ENCODE results near the gene SPOCD1.

Gene SPOCD1

GRCh38 chr1:31763671-31764311 lies 52.0 kb downstream of the SPOCD1 start:
- H3K4me1 ChIP-seq (ENCODE audit: control insufficient read depth in 1 of 2, insufficient read depth in 1 of 2, low read depth in 1 of 2, low read length in 1 of 2), result peaks cover 17 to 25% of the 10 kb centered on the region in 2 experiments
- H3K36me3 ChIP-seq, result no peaks in the 10 kb centered on the region
- H3K27ac ChIP-seq, result no peak overlapping the region
- TF ChIP-seq CTCF (IDR thresholded peaks at IDR 0.05), result no peak
- no peaks in the 10 kb centered on the region for H3K9me3 ChIP-seq
- peaks cover 100% of the 10 kb centered on the region for H3K27me3 ChIP-seq
- H3K4me3 ChIP-seq (ENCODE audit: low read depth in 1 of 2, low read length in 1 of 2), result peak overlapping the region in 1 of 2 experiments; percentile 40

- H3K27ac ChIP-seq, result no peak overlapping the region
- TF ChIP-seq CTCF (IDR thresholded peaks at IDR 0.05), result no peak
- peaks cover 100% of the 10 kb centered on the region for H3K27me3 ChIP-seq
- no peaks in the 10 kb centered on the region for H3K9me3 ChIP-seq
- peak overlapping the region in 1 of 2 experiments; percentile 40 for H3K4me3 ChIP-seq (ENCODE audit: low read depth in 1 of 2, low read length in 1 of 2)
- peaks cover 17 to 25% of the 10 kb centered on the region in 2 experiments for H3K4me1 ChIP-seq (ENCODE audit: control insufficient read depth in 1 of 2, insufficient read depth in 1 of 2, low read depth in 1 of 2, low read length in 1 of 2)
- H3K36me3 ChIP-seq, result no peaks in the 10 kb centered on the region
Measured at GRCh38 chr1:31762726-31763670, 52.8 kb downstream of the SPOCD1 start.

- H3K4me3 ChIP-seq (ENCODE audit: low read depth in 1 of 2, low read length in 1 of 2), result peak overlapping the region in 1 of 2 experiments; percentile 10
- H3K9me3 ChIP-seq, result no peaks in the 10 kb centered on the region
- peaks cover 17 to 25% of the 10 kb centered on the region in 2 experiments for H3K4me1 ChIP-seq (ENCODE audit: control insufficient read depth in 1 of 2, insufficient read depth in 1 of 2, low read depth in 1 of 2, low read length in 1 of 2)
- no peak for TF ChIP-seq CTCF (IDR thresholded peaks at IDR 0.05)
- H3K27ac ChIP-seq, result no peak overlapping the region
- peaks cover 95% of the 10 kb centered on the region for H3K27me3 ChIP-seq
- no peaks in the 10 kb centered on the region for H3K36me3 ChIP-seq
Measured at GRCh38 chr1:31762323-31762722, 53.5 kb downstream of the SPOCD1 start.

GRCh38 chr1:31761883-31762282 lies 53.9 kb downstream of the SPOCD1 start:
- no peak for TF ChIP-seq CTCF (IDR thresholded peaks at IDR 0.05)
- no peak overlapping the region for H3K4me3 ChIP-seq (ENCODE audit: low read depth in 1 of 2, low read length in 1 of 2)
- H3K4me1 ChIP-seq (ENCODE audit: control insufficient read depth in 1 of 2, insufficient read depth in 1 of 2, low read depth in 1 of 2, low read length in 1 of 2), result peaks cover 17 to 25% of the 10 kb centered on the region in 2 experiments
- no peak overlapping the region for H3K27ac ChIP-seq
- H3K36me3 ChIP-seq, result no peaks in the 10 kb centered on the region
- H3K27me3 ChIP-seq, result peaks cover 91% of the 10 kb centered on the region
- H3K9me3 ChIP-seq, result no peaks in the 10 kb centered on the region

- Histone ChIP-seq H3K4me3 (ENCODE audit: low read depth in 1 of 2, low read length in 1 of 2) (no peak overlapping the region), H3K4me1 (ENCODE audit: control insufficient read depth in 1 of 2, insufficient read depth in 1 of 2, low read depth in 1 of 2, low read length in 1 of 2) (peaks cover 17 to 25% of the 10 kb centered on the region in 2 experiments), H3K27ac (no peak overlapping the region), H3K9me3 (no peaks in the 10 kb centered on the region), H3K36me3 (no peaks in the 10 kb centered on the region), H3K27me3 (peaks cover 80% of the 10 kb centered on the region)
- TF ChIP-seq CTCF (IDR thresholded peaks at IDR 0.05), result no peak
Measured at GRCh38 chr1:31760471-31761470, 55.1 kb downstream of the SPOCD1 start.

Data from neutrophil (primary cell).